Neural cell (in vitro differentiated cells): Measurements from ENCODE around the gene CACNA2D1. TPM values are rescaled to one million over a fixed set of nuclear protein-coding genes. Genes with fewer than 3 reads are reported as not detected.

Source experiments
- H2AFZ ChIP-seq: fragments of 200-600, 300-800 bp; sonication (generic), shearing (Covaris generic); 2 replicates; pipeline ENCODE4 v1.6.0; 2014; ENCODE audit warnings: low read depth, mild to moderate bottlenecking, antibody characterized with exemption, low read length, moderate library complexity
- H3F3A ChIP-seq: fragments of 200-600 bp; shearing (Covaris generic); 2 replicates; pipeline ENCODE4 v1.6.1; 2016; ENCODE audit warnings: mild to moderate bottlenecking, moderate library complexity, mixed read lengths, antibody characterized with exemption, low read length; ENCODE audit not compliant: insufficient read depth, poor library complexity, severe bottlenecking
- H3K27ac ChIP-seq: fragments of 200-600, 300-800 bp; sonication (generic), shearing (Covaris generic); 2 replicates; pipeline ENCODE4 v1.5.1; 2014; ENCODE audit warnings: mild to moderate bottlenecking, low read length, moderate library complexity
- H3K27me3 ChIP-seq: fragments of 300-800, 200-600 bp; sonication (generic), shearing (Covaris generic); 2 replicates; pipeline ENCODE4 v1.6.0; 2014; ENCODE audit warnings: mild to moderate bottlenecking, low read depth, low read length, moderate library complexity; ENCODE audit not compliant: insufficient read depth
- H3K36me3 ChIP-seq: fragments of 300-800, 200-600 bp; sonication (generic), shearing (Covaris generic); 2 replicates; pipeline ENCODE4 v1.5.1; 2014; ENCODE audit warnings: mild to moderate bottlenecking, antibody characterized with exemption, low read length, moderate library complexity; ENCODE audit not compliant: insufficient read depth
- H3K4me2 ChIP-seq: fragments of 300-800, 200-600 bp; sonication (generic), shearing (Covaris generic); 2 replicates; pipeline ENCODE4 v1.6.0; 2014; ENCODE audit warnings: mild to moderate bottlenecking, low read length
- H3K4me3 ChIP-seq: fragments of 300-800, 200-600 bp; sonication (generic), shearing (Covaris generic); 2 replicates; pipeline ENCODE4 v1.5.1; 2014; ENCODE audit warnings: mild to moderate bottlenecking, low read length, moderate library complexity
- H3K79me2 ChIP-seq: fragments of 200-600 bp; shearing (Covaris generic); replicated peaks from 2 replicates; pipeline ENCODE4 v1.6.0; 2014; ENCODE audit warnings: mild to moderate bottlenecking, low read length, moderate library complexity; ENCODE audit not compliant: insufficient read depth
- H3K9ac ChIP-seq: fragments of 300-800, 200-600 bp; sonication (generic), shearing (Covaris generic); 2 replicates; pipeline ENCODE4 v1.6.1; 2016; ENCODE audit warnings: mild to moderate bottlenecking, low read length, mixed read lengths
- H3K9me2 ChIP-seq: fragments of 200-600 bp; shearing (Covaris generic); 2 replicates; pipeline ENCODE4 v1.6.1; 2016; ENCODE audit warnings: mild to moderate bottlenecking, low read length, mixed read lengths; ENCODE audit not compliant: insufficient read depth
- H3K9me3 ChIP-seq: fragments of 200-600, 300-800 bp; sonication (generic), shearing (Covaris generic); 2 replicates; pipeline ENCODE4 v1.6.1; 2016; ENCODE audit warnings: mild to moderate bottlenecking, mixed run types, low read length, moderate library complexity, mixed read lengths
- H4K20me1 ChIP-seq: fragments of 200-600 bp; shearing (Covaris generic); 2 replicates; pipeline ENCODE4 v1.6.1; 2016; ENCODE audit warnings: mild to moderate bottlenecking, mixed run types; ENCODE audit not compliant: insufficient read depth
- MXI1 ChIP-seq: fragments of 450-650 bp; conservative IDR thresholded peaks from 2 replicates; pipeline ENCODE4 v1.6.1; 2014; ENCODE audit warnings: antibody characterized with exemption, mild to moderate bottlenecking; ENCODE audit not compliant: poor library complexity, severe bottlenecking
- POLR2AphosphoS5 ChIP-seq: IDR thresholded peaks from 2 replicates; pipeline ENCODE4 v1.6.1; 2012
- SMC3 ChIP-seq: fragments of 450-650 bp; conservative IDR thresholded peaks from 2 replicates; pipeline ENCODE4 v1.6.1; 2014; ENCODE audit warnings: antibody characterized with exemption, mild to moderate bottlenecking, moderate library complexity; ENCODE audit not compliant: poor library complexity
- TAF1 ChIP-seq: IDR thresholded peaks from 2 replicates; pipeline ENCODE4 v1.6.1; 2012; ENCODE audit warnings: low read depth
- polyA plus RNA-seq: library from polyadenylated mRNA; depleted of rRNA; stranded (reverse); fragments of >200 nt; gene quantifications from 2 replicates; pipeline ENCODE4 v1.2.3, GENCODE V29; 2014
- TF ChIP-seq, protein P1 (sequence below): fragments of 450-650 bp; IDR thresholded peaks from 2 replicates; pipeline ENCODE4 v1.5.1; 2014; ENCODE audit warnings: antibody characterized with exemption, mild to moderate bottlenecking, moderate library complexity; ENCODE audit not compliant: poor library complexity, severe bottlenecking
- TF ChIP-seq, protein P2 (sequence below): IDR thresholded peaks from 2 replicates; pipeline ENCODE4 v1.6.1; 2012; ENCODE audit warnings: borderline replicate concordance

CACNA2D1 gene
- polyA plus RNA-seq, 1 donor from 2014 or later, result 7.0 TPM

DNA sequence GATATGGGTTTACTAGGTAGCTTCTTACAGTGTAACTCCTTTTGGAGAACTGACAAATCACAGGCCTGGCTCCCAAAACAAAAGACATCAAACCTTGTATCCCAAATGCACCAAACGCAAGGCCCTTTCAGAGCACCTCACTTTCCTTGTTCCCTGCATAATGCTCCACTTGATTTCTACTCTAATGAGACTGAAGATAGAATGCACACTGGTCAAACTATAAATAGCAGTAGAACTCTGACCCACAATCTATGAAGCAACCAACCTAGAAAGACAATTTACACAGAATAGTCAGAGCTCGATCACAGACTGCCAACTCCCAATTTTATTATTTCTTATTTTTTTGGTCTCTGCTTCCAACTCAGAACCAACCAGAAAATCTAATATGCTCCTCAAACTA, 214.4 kb downstream of the CACNA2D1 start:
- H3K4me3 ChIP-seq, result no peak overlapping the region
- no peaks in the 10 kb centered on the region for H3K27me3 ChIP-seq
- H3K9me3 ChIP-seq, result no peaks in the 10 kb centered on the region
- TF ChIP-seq TAF1 (no peak), POLR2AphosphoS5 (no peak), SMC3 (no peak), MXI1 (no peak)
- TF ChIP-seq, protein P1, sequence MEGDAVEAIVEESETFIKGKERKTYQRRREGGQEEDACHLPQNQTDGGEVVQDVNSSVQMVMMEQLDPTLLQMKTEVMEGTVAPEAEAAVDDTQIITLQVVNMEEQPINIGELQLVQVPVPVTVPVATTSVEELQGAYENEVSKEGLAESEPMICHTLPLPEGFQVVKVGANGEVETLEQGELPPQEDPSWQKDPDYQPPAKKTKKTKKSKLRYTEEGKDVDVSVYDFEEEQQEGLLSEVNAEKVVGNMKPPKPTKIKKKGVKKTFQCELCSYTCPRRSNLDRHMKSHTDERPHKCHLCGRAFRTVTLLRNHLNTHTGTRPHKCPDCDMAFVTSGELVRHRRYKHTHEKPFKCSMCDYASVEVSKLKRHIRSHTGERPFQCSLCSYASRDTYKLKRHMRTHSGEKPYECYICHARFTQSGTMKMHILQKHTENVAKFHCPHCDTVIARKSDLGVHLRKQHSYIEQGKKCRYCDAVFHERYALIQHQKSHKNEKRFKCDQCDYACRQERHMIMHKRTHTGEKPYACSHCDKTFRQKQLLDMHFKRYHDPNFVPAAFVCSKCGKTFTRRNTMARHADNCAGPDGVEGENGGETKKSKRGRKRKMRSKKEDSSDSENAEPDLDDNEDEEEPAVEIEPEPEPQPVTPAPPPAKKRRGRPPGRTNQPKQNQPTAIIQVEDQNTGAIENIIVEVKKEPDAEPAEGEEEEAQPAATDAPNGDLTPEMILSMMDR, result no peak
- TF ChIP-seq, protein P2, sequence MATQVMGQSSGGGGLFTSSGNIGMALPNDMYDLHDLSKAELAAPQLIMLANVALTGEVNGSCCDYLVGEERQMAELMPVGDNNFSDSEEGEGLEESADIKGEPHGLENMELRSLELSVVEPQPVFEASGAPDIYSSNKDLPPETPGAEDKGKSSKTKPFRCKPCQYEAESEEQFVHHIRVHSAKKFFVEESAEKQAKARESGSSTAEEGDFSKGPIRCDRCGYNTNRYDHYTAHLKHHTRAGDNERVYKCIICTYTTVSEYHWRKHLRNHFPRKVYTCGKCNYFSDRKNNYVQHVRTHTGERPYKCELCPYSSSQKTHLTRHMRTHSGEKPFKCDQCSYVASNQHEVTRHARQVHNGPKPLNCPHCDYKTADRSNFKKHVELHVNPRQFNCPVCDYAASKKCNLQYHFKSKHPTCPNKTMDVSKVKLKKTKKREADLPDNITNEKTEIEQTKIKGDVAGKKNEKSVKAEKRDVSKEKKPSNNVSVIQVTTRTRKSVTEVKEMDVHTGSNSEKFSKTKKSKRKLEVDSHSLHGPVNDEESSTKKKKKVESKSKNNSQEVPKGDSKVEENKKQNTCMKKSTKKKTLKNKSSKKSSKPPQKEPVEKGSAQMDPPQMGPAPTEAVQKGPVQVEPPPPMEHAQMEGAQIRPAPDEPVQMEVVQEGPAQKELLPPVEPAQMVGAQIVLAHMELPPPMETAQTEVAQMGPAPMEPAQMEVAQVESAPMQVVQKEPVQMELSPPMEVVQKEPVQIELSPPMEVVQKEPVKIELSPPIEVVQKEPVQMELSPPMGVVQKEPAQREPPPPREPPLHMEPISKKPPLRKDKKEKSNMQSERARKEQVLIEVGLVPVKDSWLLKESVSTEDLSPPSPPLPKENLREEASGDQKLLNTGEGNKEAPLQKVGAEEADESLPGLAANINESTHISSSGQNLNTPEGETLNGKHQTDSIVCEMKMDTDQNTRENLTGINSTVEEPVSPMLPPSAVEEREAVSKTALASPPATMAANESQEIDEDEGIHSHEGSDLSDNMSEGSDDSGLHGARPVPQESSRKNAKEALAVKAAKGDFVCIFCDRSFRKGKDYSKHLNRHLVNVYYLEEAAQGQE, result no peak
- no peak overlapping the region for H2AFZ ChIP-seq
- H4K20me1 ChIP-seq, result no peaks in the 10 kb centered on the region
- H3K4me2 ChIP-seq, result no peak overlapping the region
- H3K9ac ChIP-seq, result no peak overlapping the region
- no peaks in the 10 kb centered on the region for H3F3A ChIP-seq
- no peak overlapping the region for H3K27ac ChIP-seq
- no peaks in the 10 kb centered on the region for H3K36me3 ChIP-seq
- no peaks in the 10 kb centered on the region for H3K9me2 ChIP-seq
- H3K79me2 ChIP-seq, result no peaks in the 10 kb centered on the region

DNA sequence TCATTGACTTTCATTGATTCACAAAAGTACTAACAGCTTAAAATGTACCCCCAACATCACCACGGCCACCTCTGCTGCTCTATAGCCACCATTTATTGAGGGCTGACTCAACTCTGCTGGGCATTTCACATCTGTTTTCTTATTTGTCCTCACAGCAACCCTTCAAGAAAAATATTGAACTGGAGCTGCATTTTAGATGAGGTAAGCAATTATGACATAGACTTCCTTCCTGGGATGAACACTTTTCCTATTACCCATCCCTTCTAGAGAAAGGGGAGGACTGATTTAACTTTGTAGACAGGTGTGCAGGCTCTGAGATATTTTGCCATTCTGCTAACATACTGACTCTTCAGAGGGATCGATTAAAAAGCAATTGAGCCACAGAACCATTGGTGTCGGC, 217.4 kb downstream of the CACNA2D1 start:
- H3K9ac ChIP-seq, result no peak overlapping the region
- no peaks in the 10 kb centered on the region for H3K79me2 ChIP-seq

More for the DNA sequence above, 217.4 kb downstream of the CACNA2D1 start:
- TF ChIP-seq, protein P1, result no peak
- Histone ChIP-seq H3F3A (no peaks in the 10 kb centered on the region), H3K4me3 (no peak overlapping the region), H3K9me3 (no peaks in the 10 kb centered on the region), H3K27ac (no peak overlapping the region), H4K20me1 (no peaks in the 10 kb centered on the region), H3K4me2 (no peak overlapping the region), H3K36me3 (no peaks in the 10 kb centered on the region), H2AFZ (no peak overlapping the region), H3K27me3 (no peaks in the 10 kb centered on the region), H3K9me2 (no peaks in the 10 kb centered on the region)
